ENCODE results near the gene CMTM6. TPM values are rescaled to one million over a fixed set of nuclear protein-coding genes. Genes with fewer than 3 reads are reported as not detected.

The CMTM6 gene
- total and polyA plus RNA-seq, 10 of the 15 experiments (the other 5 are each of a cell fraction or from before 2014, with no cell fraction given), result 27.1 to 97.3 (median 61.4) TPM

DNA sequence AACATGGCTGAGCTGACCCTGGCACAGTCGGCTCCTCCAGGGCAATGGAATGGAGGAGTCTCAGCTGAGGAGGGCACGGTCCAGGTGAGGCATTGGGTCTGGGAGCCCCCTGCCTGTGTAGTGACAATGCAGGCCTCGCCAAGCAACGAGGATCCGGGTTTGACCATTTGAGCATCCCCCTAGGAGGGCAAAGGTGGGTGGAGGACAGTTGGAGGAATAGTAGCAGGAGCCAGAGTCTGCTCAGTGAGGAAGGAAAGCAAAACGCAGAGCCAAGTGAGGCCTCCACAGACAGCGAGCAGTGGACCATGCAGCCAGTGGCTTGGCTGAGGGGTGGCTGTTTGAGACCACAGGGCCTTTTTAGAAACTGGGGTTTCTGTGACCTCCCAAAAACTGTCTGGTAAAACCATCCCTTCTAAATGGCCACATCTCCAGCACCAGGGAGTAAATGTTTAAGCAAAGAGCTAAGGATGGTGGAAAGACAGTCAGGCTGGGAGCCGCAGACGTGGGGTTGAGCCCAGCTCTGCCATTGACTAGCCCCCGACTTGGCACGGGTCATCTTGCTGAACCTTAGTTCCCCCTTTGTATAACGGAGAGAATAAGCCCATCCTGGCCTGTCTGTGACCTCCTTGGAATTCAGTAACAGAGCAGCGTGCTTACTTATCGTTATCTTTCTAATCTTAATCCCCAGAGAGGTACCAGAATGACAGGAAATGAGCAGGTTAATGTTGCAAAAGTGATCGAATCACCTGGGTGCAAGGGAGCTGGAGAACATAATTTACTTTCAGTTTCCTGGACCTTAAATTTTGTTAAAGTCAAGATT lies 46.8 kb downstream of the CMTM6 start:
- ChIA-PET SMC1A (ENCODE audit: uncharacterized antibody, unreplicated experiment) (interaction anchor here (1.3 to 9.0 kb wide), 10 partner anchors 12 to 80 kb away, joined by 3 to 119 read pairs (median 8); no protein-coding TSS in a partner anchor), RAD21 (ENCODE audit: unreplicated experiment) (interaction anchor here (1.0 to 6.0 kb wide), 9 partner anchors 8 to 81 kb away, joined by 3 to 66 read pairs (median 3); partner anchors contain the start of gene CMTM6), CTCF (interaction anchor here (1.0 to 7.3 kb wide), 5 partner anchors 12 to 60 kb away, joined by 3 to 41 read pairs (median 8); no protein-coding TSS in a partner anchor), POLR2A (interaction anchor here (1.3 to 3.8 kb wide), 2 partner anchors 14 to 17 kb away, joined by 5 to 20 read pairs; no protein-coding TSS in a partner anchor)
- no peak overlapping the region for H2AFZ ChIP-seq (ENCODE audit: control insufficient read depth, low read depth, low read length)
- H3K4me1 ChIP-seq (ENCODE audit: control insufficient read depth, insufficient read depth, low read length), result peaks cover 37% of the 10 kb centered on the region
- no peaks in the 10 kb centered on the region for H3K9me3 ChIP-seq (replicated peaks; ENCODE audit: control insufficient read depth, insufficient read depth, low read length)
- H4K20me1 ChIP-seq (ENCODE audit: control insufficient read depth, insufficient read depth), result no peaks in the 10 kb centered on the region
- ATAC-seq, result peak; percentile 56
- H3K4me2 ChIP-seq (ENCODE audit: control insufficient read depth, insufficient read depth), result peak overlapping the region; percentile 81
- no peaks in the 10 kb centered on the region for H3K79me2 ChIP-seq (ENCODE audit: control insufficient read depth, insufficient read depth, low read length)
- peak; percentile 85 for FAIRE-seq
- DNase-seq (ENCODE audit: low read depth, low spot score), result no peak
- intact Hi-C loops (cut with micrococcal nuclease; ENCODE audit: unreplicated experiment) (loop anchor here (1.0 kb wide), 1 partner anchor 17 kb away; no protein-coding TSS in a partner anchor), in situ Hi-C loops (cut with MboI) (no loop called here)
- 28% methylated on average over 15 of the region's 15 CpGs for WGBS (ENCODE audit: insufficient coverage, insufficient replicate concordance, low lambda C conversion rate, missing lambda C conversion rate)
- H3K27ac ChIP-seq (ENCODE audit: control insufficient read depth, insufficient read depth), result no peak overlapping the region
- TF ChIP-seq MTA2 (IDR thresholded peaks at IDR 0.05; ENCODE audit: low read depth) (peak; percentile 20; the same call in 1 of the 2 replicates), IKZF2 (IDR thresholded peaks at IDR 0.05) (peak in 1 of 2 experiments; percentile 30; a peak in 1 of 4 replicates), BCL11A (IDR thresholded peaks at IDR 0.05; ENCODE audit: low read depth, low read length) (no peak), ZBED1 (IDR thresholded peaks at IDR 0.05; ENCODE audit: borderline replicate concordance) (no peak), RUNX3 (IDR thresholded peaks at IDR 0.05; ENCODE audit: low read length) (peak; percentile 86), RAD21 (IDR thresholded peaks at IDR 0.05; ENCODE audit: insufficient read depth, low read depth, low read length) (no peak), NFIC (IDR thresholded peaks at IDR 0.05; ENCODE audit: low read depth, low read length) (0 out of 2 replicates have a peak, but pooled peaks have one; percentile 27), EP300 (IDR thresholded peaks at IDR 0.05; ENCODE audit: borderline replicate concordance in 1 of 2, control insufficient read depth in 1 of 2, low read depth in 2 of 2, low read length in 2 of 2) (peak in 1 of 2 experiments; percentile 32; a peak in 1 of 4 replicates), FOS (IDR thresholded peaks at IDR 0.05; ENCODE audit: borderline replicate concordance, extremely low read depth, insufficient read length) (no peak), MEF2B (IDR thresholded peaks at IDR 0.05; ENCODE audit: partially characterized antibody, poor library complexity, severe bottlenecking) (peak; percentile 31), MTA3 (IDR thresholded peaks at IDR 0.05; ENCODE audit: borderline replicate concordance, low read length) (no peak; the same call in 1 of the 2 replicates), DPF2 (IDR thresholded peaks at IDR 0.05) (0 out of 2 replicates have a peak, but pooled peaks have one; percentile 23), SUZ12 (IDR thresholded peaks at IDR 0.05; ENCODE audit: unreplicated experiment) (no peak), ETV6 (conservative IDR thresholded peaks at IDR 0.05 in 1 of 2, IDR thresholded peaks at IDR 0.05 in 1 of 2; ENCODE audit: borderline replicate concordance in 1 of 2, low read depth in 1 of 2) (no peak), SRF (IDR thresholded peaks at IDR 0.05; ENCODE audit: low read depth in 2 of 2, low read length in 2 of 2) (0 out of 4 replicates have a peak, but pooled peaks of 1 of the 2 experiments have one; percentile 5), BACH1 (IDR thresholded peaks at IDR 0.05; ENCODE audit: borderline replicate concordance) (no peak), PAX5 (IDR thresholded peaks at IDR 0.05; ENCODE audit: borderline replicate concordance, low read depth, low read length) (peak; percentile 67; the same call in 1 of the 2 replicates)
- TF ChIP-seq, protein P1, sequence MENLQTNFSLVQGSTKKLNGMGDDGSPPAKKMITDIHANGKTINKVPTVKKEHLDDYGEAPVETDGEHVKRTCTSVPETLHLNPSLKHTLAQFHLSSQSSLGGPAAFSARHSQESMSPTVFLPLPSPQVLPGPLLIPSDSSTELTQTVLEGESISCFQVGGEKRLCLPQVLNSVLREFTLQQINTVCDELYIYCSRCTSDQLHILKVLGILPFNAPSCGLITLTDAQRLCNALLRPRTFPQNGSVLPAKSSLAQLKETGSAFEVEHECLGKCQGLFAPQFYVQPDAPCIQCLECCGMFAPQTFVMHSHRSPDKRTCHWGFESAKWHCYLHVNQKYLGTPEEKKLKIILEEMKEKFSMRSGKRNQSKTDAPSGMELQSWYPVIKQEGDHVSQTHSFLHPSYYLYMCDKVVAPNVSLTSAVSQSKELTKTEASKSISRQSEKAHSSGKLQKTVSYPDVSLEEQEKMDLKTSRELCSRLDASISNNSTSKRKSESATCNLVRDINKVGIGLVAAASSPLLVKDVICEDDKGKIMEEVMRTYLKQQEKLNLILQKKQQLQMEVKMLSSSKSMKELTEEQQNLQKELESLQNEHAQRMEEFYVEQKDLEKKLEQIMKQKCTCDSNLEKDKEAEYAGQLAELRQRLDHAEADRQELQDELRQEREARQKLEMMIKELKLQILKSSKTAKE (IDR thresholded peaks at IDR 0.05; ENCODE audit: low read depth, poor library complexity, severe bottlenecking), result peak; percentile 54
- TF ChIP-seq, protein P2, sequence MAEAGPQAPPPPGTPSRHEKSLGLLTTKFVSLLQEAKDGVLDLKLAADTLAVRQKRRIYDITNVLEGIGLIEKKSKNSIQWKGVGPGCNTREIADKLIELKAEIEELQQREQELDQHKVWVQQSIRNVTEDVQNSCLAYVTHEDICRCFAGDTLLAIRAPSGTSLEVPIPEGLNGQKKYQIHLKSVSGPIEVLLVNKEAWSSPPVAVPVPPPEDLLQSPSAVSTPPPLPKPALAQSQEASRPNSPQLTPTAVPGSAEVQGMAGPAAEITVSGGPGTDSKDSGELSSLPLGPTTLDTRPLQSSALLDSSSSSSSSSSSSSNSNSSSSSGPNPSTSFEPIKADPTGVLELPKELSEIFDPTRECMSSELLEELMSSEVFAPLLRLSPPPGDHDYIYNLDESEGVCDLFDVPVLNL (IDR thresholded peaks at IDR 0.05; ENCODE audit: low read depth, low read length), result no peak
- H3K9ac ChIP-seq (ENCODE audit: control insufficient read depth, insufficient read depth, low read length), result no peak overlapping the region
- H3K27me3 ChIP-seq (replicated peaks in 1 of 2; ENCODE audit: control insufficient read depth in 2 of 2, insufficient read depth in 2 of 2, low read length in 1 of 2), result no peaks in the 10 kb centered on the region; a peak in 1 of 4 replicates
- H3K36me3 ChIP-seq (ENCODE audit: control insufficient read depth in 2 of 2, insufficient read depth in 2 of 2, low read length in 1 of 2), result peaks cover 0 to 4% of the 10 kb centered on the region in 2 experiments; a peak in 1 of 4 replicates
- BruUV-seq (replicated peaks), result no TSS peak
- H3K4me3 ChIP-seq, result peak overlapping the region; percentile 7; the same call in 1 of the 2 replicates

All from GM12878 (cell line).